Measurements from ENCODE around the gene HDAC4. TPM values are rescaled to one million over a fixed set of nuclear protein-coding genes. Genes with fewer than 3 reads are reported as not detected.

Gene HDAC4
- total and polyA plus RNA-seq, 2 of the 8 experiments (the other 6 are each of a cell fraction or from before 2014, with no cell fraction given): 15.4 to 31.5 TPM

GRCh38 chr2:239202343-239202742 lies 198.5 kb downstream of the HDAC4 start:
- no peak overlapping the region for H2AK5ac ChIP-seq (ENCODE audit: low read depth, low read length)
- H3K9ac ChIP-seq (replicated peaks in 1 of 4; ENCODE audit: extremely low read depth in 1 of 4, low read depth in 3 of 4, low read length in 3 of 4): no peak overlapping the region
- H2AFZ ChIP-seq (ENCODE audit: low read length): no peak overlapping the region
- H3K4me3 ChIP-seq (ENCODE audit: extremely low read depth in 1 of 4, insufficient read depth in 2 of 4, low read depth in 3 of 4, low read length in 4 of 4): no peak overlapping the region
- POLR2A ChIA-PET (ENCODE audit: partially characterized antibody): interaction anchor here (0.9 kb wide), 1 partner anchor 157 kb away, joined by 3 read pairs; no protein-coding TSS in a partner anchor
- CTCF ChIA-PET (ENCODE audit: partially characterized antibody): interaction anchor here (0.8 to 2.0 kb wide), 3 partner anchors 9 to 58 kb away, joined by 5 to 7 read pairs (median 6); no protein-coding TSS in a partner anchor
- H3K79me2 ChIP-seq (ENCODE audit: control insufficient read depth in 1 of 2, insufficient read depth in 2 of 2, low read length in 2 of 2): peaks cover 0 to 45% of the 10 kb centered on the region in 2 experiments; a peak in 2 of 4 replicates
- peaks cover 3 to 10% of the 10 kb centered on the region in 2 experiments for H4K20me1 ChIP-seq (replicated peaks in 1 of 2; ENCODE audit: control insufficient read depth in 1 of 2, insufficient read depth in 2 of 2, low read length in 2 of 2)
- WGBS, 2 experiments (ENCODE audit: extremely low coverage in 1 of 2, insufficient coverage in 1 of 2, insufficient read length in 1 of 2, insufficient replicate concordance in 2 of 2, low coverage in 1 of 2, low lambda C conversion rate in 2 of 2, missing lambda C conversion rate in 1 of 2): 90% methylated on average over 12 of the region's 12 CpGs; no CpG with 5 or more reads in 1 of the 2 experiments
- no peak overlapping the region for H4K91ac ChIP-seq (replicated peaks; ENCODE audit: insufficient read length, low read length)
- no peak overlapping the region; the same call in 1 of the 2 replicates for H2BK15ac ChIP-seq (ENCODE audit: low read length)
- no peak overlapping the region for H3K18ac ChIP-seq (ENCODE audit: extremely low read depth, low read length)
- H3K4me2 ChIP-seq (ENCODE audit: insufficient read depth in 1 of 2, low read depth in 2 of 2, low read length in 2 of 2): no peak overlapping the region
- H3K27me3 ChIP-seq (replicated peaks in 1 of 4; ENCODE audit: control insufficient read depth in 3 of 4, extremely low read depth in 1 of 4, insufficient read depth in 3 of 4, low read length in 3 of 4): no peaks in the 10 kb centered on the region
- no peak overlapping the region for H2BK120ac ChIP-seq (replicated peaks; ENCODE audit: low read depth, low read length)
- no peak overlapping the region for H3K14ac ChIP-seq (ENCODE audit: insufficient read length)
- no peak overlapping the region for H2BK12ac ChIP-seq (ENCODE audit: low read depth, low read length)
- no peak overlapping the region for H4K8ac ChIP-seq (ENCODE audit: extremely low read depth, insufficient read depth, low read length)
- H3K4me1 ChIP-seq (replicated peaks in 1 of 4; ENCODE audit: control insufficient read depth in 3 of 4, insufficient read depth in 4 of 4, low read length in 3 of 4): peaks cover 0 to 12% (median 2%) of the 10 kb centered on the region in 4 experiments; a peak in 3 of 7 replicates
- 0 out of 2 replicates have a peak, but pooled peaks cover 4% of the 10 kb centered on the region for H3K79me1 ChIP-seq (ENCODE audit: low read depth, low read length)
- H3K23me2 ChIP-seq (ENCODE audit: low read depth, low read length): no peaks in the 10 kb centered on the region; the same call in 1 of the 2 replicates
- FAIRE-seq: no peak
- H3K4ac ChIP-seq (replicated peaks; ENCODE audit: insufficient read length, low read depth, low read length): no peak overlapping the region
- no peak overlapping the region for H3K56ac ChIP-seq (replicated peaks; ENCODE audit: insufficient read length, low read depth, low read length)
- no peak overlapping the region for H4K5ac ChIP-seq (ENCODE audit: insufficient read length, low read depth, low read length)
- peaks cover 0 to 3% (median under 1%) of the 10 kb centered on the region in 4 experiments; a peak in 3 of 8 replicates for H3K36me3 ChIP-seq (ENCODE audit: control insufficient read depth in 2 of 4, insufficient read depth in 4 of 4, low read length in 3 of 4)
- H3K9me3 ChIP-seq (ENCODE audit: insufficient read depth in 2 of 2, low read depth in 1 of 2, low read length in 1 of 2): no peaks in the 10 kb centered on the region
- no peak overlapping the region for H2BK5ac ChIP-seq (ENCODE audit: low read depth, low read length)
- no peak overlapping the region for H2BK20ac ChIP-seq (ENCODE audit: low read length)
- H3K23ac ChIP-seq (ENCODE audit: insufficient read length): no peak overlapping the region
- DNase-seq (ENCODE audit: low read depth in 1 of 2, low spot score in 2 of 2): no peak
- H3K27ac ChIP-seq (ENCODE audit: low read depth, low read length): no peak overlapping the region
- no peak for TF ChIP-seq CHD1 (IDR thresholded peaks at IDR 0.05; ENCODE audit: low read depth, low read length)
- TF ChIP-seq MAFK (IDR thresholded peaks at IDR 0.05; ENCODE audit: low read depth, low read length): no peak
- TF ChIP-seq GTF2F1 (IDR thresholded peaks at IDR 0.05; ENCODE audit: borderline replicate concordance, low read depth, low read length): no peak
- TF ChIP-seq EP300 (IDR thresholded peaks at IDR 0.05; ENCODE audit: borderline replicate concordance in 1 of 2, low read depth in 2 of 2, low read length in 2 of 2): no peak
- TF ChIP-seq ASH2L (IDR thresholded peaks at IDR 0.05; ENCODE audit: low read length): no peak
- no peak for TF ChIP-seq ATF2 (IDR thresholded peaks at IDR 0.05; ENCODE audit: low read length)
- TF ChIP-seq POU5F1 (IDR thresholded peaks at IDR 0.05; ENCODE audit: low read depth, low read length): no peak
- TF ChIP-seq BRCA1 (IDR thresholded peaks at IDR 0.05; ENCODE audit: low read depth, low read length): no peak
- TF ChIP-seq HDAC2 (IDR thresholded peaks at IDR 0.05; ENCODE audit: borderline replicate concordance in 1 of 2, low read depth in 2 of 2, low read length in 2 of 2): no peak
- TF ChIP-seq GABPA (IDR thresholded peaks at IDR 0.05; ENCODE audit: borderline replicate concordance, insufficient read depth, low read length): no peak
- TF ChIP-seq RXRA (IDR thresholded peaks at IDR 0.05; ENCODE audit: insufficient read depth, low read depth, low read length): no peak

All from H1 (cell line).